GM12891 (cell line): Measurements from ENCODE around the gene STEAP3.

Source experiments
- POLR2A ChIP-seq: IDR thresholded peaks from 2 replicates; pipeline ENCODE4 v1.6.1; 2011; ENCODE audit warnings: low read depth, low read length, control low read depth
- POLR2AphosphoS5 ChIP-seq: IDR thresholded peaks from 2 replicates; pipeline ENCODE4 v1.6.1; 2011; ENCODE audit warnings: low read depth, low read length, control low read depth
- POU2F2 ChIP-seq: IDR thresholded peaks from 2 replicates; pipeline ENCODE4 v1.6.1; 2011; ENCODE audit warnings: low read depth, mild to moderate bottlenecking, control low read depth, low read length, moderate library complexity
- SPI1 ChIP-seq: IDR thresholded peaks from 2 replicates; pipeline ENCODE4 v1.6.1; 2011; ENCODE audit warnings: low read depth, low read length, control low read depth
- TAF1 ChIP-seq: IDR thresholded peaks from 2 replicates; pipeline ENCODE4 v1.6.1; 2011; ENCODE audit warnings: low read depth, low read length, control low read depth

GRCh38 chr2:119228136-119228535, 4.5 kb downstream of the STEAP3 start:
- no peak for TF ChIP-seq TAF1
- TF ChIP-seq POLR2A, result no peak
- TF ChIP-seq POLR2AphosphoS5, result no peak
- TF ChIP-seq SPI1, result no peak
- TF ChIP-seq POU2F2, result no peak
